HCT116 (cell line): ENCODE measurements around the gene NDUFB3. TPM values are rescaled to one million over a fixed set of nuclear protein-coding genes. Genes with fewer than 3 reads are reported as not detected.
"Not testable (repeated sequence)": the region's sequence is repeated elsewhere in the genome, so short reads cannot be mapped to it uniquely, and the experiment has no call there.

ENCODE experiments used
- ATAC-seq: fragments of 200-7000 bp; cut with Tn5 transposase; 2 replicates; pipeline ENCODE4 v1.9.1; 2020; ENCODE audit warnings: mild to moderate bottlenecking, moderate library complexity
- BruUV-seq: library from RNA; stranded (reverse); fragments of 400-500 nt; replicated peaks from 2 replicates; lab custom pipeline; 2021; lab: Mats Ljungman, UMichigan
- CTCF ChIA-PET: fragments of 300-600 bp; sonication (Branson Sonifier 250); formaldehyde crosslinking; loops from one replicate; lab custom pipeline; 2021; ENCODE audit warnings: antibody characterized with exemption; lab: Charles Lee
- POLR2A ChIA-PET: fragments of 300-600, 350-600 bp; sonication (Branson Sonifier 250); formaldehyde crosslinking; loops from one replicate; lab custom pipeline; 2021; ENCODE audit warnings: antibody characterized with exemption; lab: Charles Lee
- RAD21 ChIA-PET, 2 experiments: fragments of 300-600 bp; sonication (Branson Sonifier 250); formaldehyde crosslinking; loops; one replicate each; lab custom pipeline; 2023; ENCODE audit warnings: low total read pairs in 2 of 2; ENCODE audit not compliant: uncharacterized antibody in 2 of 2, unreplicated experiment in 2 of 2, low non-redundant PET in 1 of 2; lab: Charles Lee
- DNase-seq: peaks from one replicate; pipeline ENCODE4 v3.0.0-alpha.2; 2010; ENCODE audit warnings: low read depth, low spot score
- H2AFZ ChIP-seq: fragments of 200-600 bp; shearing (Covaris generic), sonication (generic); 2 replicates; pipeline ENCODE4 v1.6.1; 2017; ENCODE audit warnings: low read depth, mixed run types, mixed read lengths, antibody characterized with exemption, low read length; ENCODE audit not compliant: poor library complexity, severe bottlenecking
- H3K27ac ChIP-seq: 2 replicates; pipeline ENCODE4 v1.5.1; 2012; ENCODE audit warnings: low read depth, low read length
- H3K27me3 ChIP-seq: fragments of 200-600 bp; sonication (generic); 2 replicates; pipeline ENCODE4 v1.6.1; 2016; ENCODE audit warnings: mixed run types, low read length, mixed read lengths; ENCODE audit not compliant: insufficient read depth
- H3K36me3 ChIP-seq, 2 experiments: fragments of 200-500 bp in 1 of 2; fragments of 200-600 bp in 1 of 2; sonication (Bioruptor generic) in 1 of 2; sonication (generic) in 1 of 2; 2 replicates each; pipeline versions ENCODE4 v1.5.1 to v1.6.1; 2014 to 2016; ENCODE audit warnings: low read length in 2 of 2, inconsistent platforms in 1 of 2, mixed read lengths in 1 of 2, mixed run types in 1 of 2; ENCODE audit not compliant: insufficient read depth in 2 of 2, control insufficient read depth in 1 of 2
- H3K4me1 ChIP-seq, 2 experiments: fragments of 200-600 bp in 1 of 2; sonication (generic) in 1 of 2; 2 replicates each; pipeline versions ENCODE4 v1.5.1 to v1.6.1; 2012 to 2017; ENCODE audit warnings: low read length in 2 of 2, inconsistent platforms in 1 of 2, mild to moderate bottlenecking in 1 of 2, mixed read lengths in 1 of 2, mixed run types in 1 of 2, moderate library complexity in 1 of 2; ENCODE audit not compliant: insufficient read depth in 2 of 2, control insufficient read depth in 1 of 2
- H3K4me2 ChIP-seq: fragments of 200-600 bp; sonication (generic); 2 replicates; pipeline ENCODE4 v1.6.1; 2017; ENCODE audit warnings: mixed run types, low read length, mixed read lengths
- H3K4me3 ChIP-seq, 2 experiments: fragments of 200-600 bp in 1 of 2; sonication (generic) in 1 of 2; replicated peaks in 1 of 2; 2 replicates each; pipeline ENCODE4 v1.5.1; 2011 to 2016; ENCODE audit warnings: low read length in 2 of 2, control low read depth in 1 of 2, low read depth in 1 of 2, mild to moderate bottlenecking in 1 of 2, mixed read lengths in 1 of 2, mixed run types in 1 of 2
- H3K79me2 ChIP-seq: fragments of 200-600 bp; sonication (generic); 2 replicates; pipeline ENCODE4 v1.6.1; 2017; ENCODE audit warnings: mild to moderate bottlenecking, mixed run types, low read length, moderate library complexity, mixed read lengths; ENCODE audit not compliant: insufficient read depth
- H3K9ac ChIP-seq: fragments of 200-600 bp; sonication (generic); 2 replicates; pipeline ENCODE4 v1.6.1; 2016; ENCODE audit warnings: low read length, mixed read lengths
- H3K9me2 ChIP-seq: fragments of 200-600 bp; sonication (generic), shearing (Covaris generic); 2 replicates; pipeline ENCODE4 v1.6.1; 2017; ENCODE audit warnings: mixed run types, mild to moderate bottlenecking, moderate library complexity; ENCODE audit not compliant: insufficient read depth
- H3K9me3 ChIP-seq, 2 experiments: fragments of 200-500 bp in 1 of 2; fragments of 200-600 bp in 1 of 2; sonication (Bioruptor generic) in 1 of 2; sonication (generic) in 1 of 2; 2 replicates each; pipeline ENCODE4 v1.6.1; 2014 to 2017; ENCODE audit warnings: low read length in 2 of 2, mixed read lengths in 2 of 2, inconsistent platforms in 1 of 2, low read depth in 1 of 2, mild to moderate bottlenecking in 1 of 2, mixed run types in 1 of 2, moderate library complexity in 1 of 2; ENCODE audit not compliant: control insufficient read depth in 1 of 2, insufficient read depth in 1 of 2
- H4K20me1 ChIP-seq: fragments of 200-600 bp; sonication (generic), shearing (Covaris generic); 2 replicates; pipeline ENCODE4 v1.6.1; 2017; ENCODE audit warnings: mixed run types, mild to moderate bottlenecking, moderate library complexity; ENCODE audit not compliant: insufficient read depth
- MAX ChIP-seq: IDR thresholded peaks from 2 replicates; pipeline ENCODE4 v1.6.1; 2012
- REST ChIP-seq: IDR thresholded peaks from 2 replicates; pipeline ENCODE4 v1.6.1; 2012; ENCODE audit warnings: low read depth
- intact Hi-C: fragments of 100-400 bp; cut with micrococcal nuclease; formaldehyde crosslinking; loops from 2 replicates; pipeline ENCODE4 v1.10.0; 2022
- total RNA-seq: library from RNA; stranded (reverse); gene quantifications from one replicate; pipeline ENCODE4 v1.2.1, GENCODE V29; 2021; ENCODE audit not compliant: unreplicated experiment
- TF ChIP-seq, protein P1 (sequence below), 3 experiments: fragments of 200-600 bp in 1 of 3; sonication (generic) in 1 of 3; IDR thresholded peaks in 2 of 3; conservative IDR thresholded peaks in 1 of 3; 2 replicates each; pipeline ENCODE4 v1.5.1; 2012 to 2017; ENCODE audit warnings: low read depth in 2 of 3, low read length in 2 of 3, antibody characterized with exemption in 1 of 3, borderline replicate concordance in 1 of 3, control low read depth in 1 of 3, mild to moderate bottlenecking in 1 of 3, mixed read lengths in 1 of 3, mixed run types in 1 of 3, moderate library complexity in 1 of 3; ENCODE audit not compliant: insufficient read depth in 1 of 3

NDUFB3 gene
- total RNA-seq, 1 experiment from 2014 or later: 94.6 TPM

DNA sequence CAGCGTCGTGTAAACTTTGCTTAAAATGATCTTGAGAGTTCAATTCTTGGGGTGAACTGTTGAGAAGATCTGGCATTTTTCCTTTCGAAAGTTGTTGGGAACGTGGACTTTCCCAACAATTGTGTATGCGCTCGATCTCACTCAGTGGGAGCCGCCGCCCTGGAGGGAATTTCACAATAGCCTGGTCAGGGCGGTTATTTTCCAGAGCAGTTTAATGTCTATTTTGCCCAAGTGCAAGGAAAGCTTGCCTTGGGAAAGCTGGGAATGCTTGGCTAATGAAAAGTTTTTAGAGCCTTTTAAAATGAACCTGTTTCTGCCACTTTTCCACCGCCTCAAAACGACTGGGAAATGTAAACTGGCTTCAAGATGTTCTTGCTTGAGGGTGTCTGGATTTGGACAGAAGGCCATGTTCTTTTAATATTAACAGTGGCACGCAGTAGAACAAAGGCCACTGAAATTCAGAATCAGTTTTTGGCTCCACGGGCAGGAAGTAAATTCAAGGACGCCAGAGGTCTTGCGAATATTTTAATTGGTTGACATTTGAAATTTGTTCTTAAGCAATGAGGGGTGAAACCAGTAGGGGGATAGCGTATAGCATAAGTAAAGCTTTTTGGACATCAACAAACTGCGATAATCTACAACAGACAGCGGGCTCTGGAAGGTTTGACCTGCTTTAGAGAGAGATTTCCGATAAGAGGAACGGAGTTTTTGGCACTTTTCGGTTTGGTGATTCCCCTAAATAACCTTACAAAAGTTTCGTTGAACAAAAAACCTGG lies 45.3 kb downstream of the NDUFB3 start (continued):
- TF ChIP-seq, protein P1, sequence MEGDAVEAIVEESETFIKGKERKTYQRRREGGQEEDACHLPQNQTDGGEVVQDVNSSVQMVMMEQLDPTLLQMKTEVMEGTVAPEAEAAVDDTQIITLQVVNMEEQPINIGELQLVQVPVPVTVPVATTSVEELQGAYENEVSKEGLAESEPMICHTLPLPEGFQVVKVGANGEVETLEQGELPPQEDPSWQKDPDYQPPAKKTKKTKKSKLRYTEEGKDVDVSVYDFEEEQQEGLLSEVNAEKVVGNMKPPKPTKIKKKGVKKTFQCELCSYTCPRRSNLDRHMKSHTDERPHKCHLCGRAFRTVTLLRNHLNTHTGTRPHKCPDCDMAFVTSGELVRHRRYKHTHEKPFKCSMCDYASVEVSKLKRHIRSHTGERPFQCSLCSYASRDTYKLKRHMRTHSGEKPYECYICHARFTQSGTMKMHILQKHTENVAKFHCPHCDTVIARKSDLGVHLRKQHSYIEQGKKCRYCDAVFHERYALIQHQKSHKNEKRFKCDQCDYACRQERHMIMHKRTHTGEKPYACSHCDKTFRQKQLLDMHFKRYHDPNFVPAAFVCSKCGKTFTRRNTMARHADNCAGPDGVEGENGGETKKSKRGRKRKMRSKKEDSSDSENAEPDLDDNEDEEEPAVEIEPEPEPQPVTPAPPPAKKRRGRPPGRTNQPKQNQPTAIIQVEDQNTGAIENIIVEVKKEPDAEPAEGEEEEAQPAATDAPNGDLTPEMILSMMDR (IDR thresholded peaks at IDR 0.05 in 2 of 3, conservative IDR thresholded peaks at IDR 0.05 in 1 of 3; ENCODE audit: borderline replicate concordance in 1 of 3, insufficient read depth in 1 of 3, low read depth in 2 of 3, low read length in 2 of 3): peak in 2 of 3 experiments; percentile 34 to 37; a peak in 4 of 6 replicates
- TF ChIP-seq REST (no peak), MAX (0 out of 2 replicates have a peak, but pooled peaks have one; percentile 25)
- TF ChIP-seq, all 23 proteins: peak for 7

- Histone ChIP-seq H3K9ac (peak overlapping the region; percentile 97), H3K79me2 (peaks cover 66% of the 10 kb centered on the region), H3K4me1 (peaks cover 18 to 68% of the 10 kb centered on the region in 2 experiments), H3K4me3 (peak overlapping the region; percentile 81), H3K4me2 (peak overlapping the region; percentile 84), H3K27ac (peak overlapping the region; percentile 96)
- H3K27me3 ChIP-seq, H3K9me3 ChIP-seq, ATAC-seq, DNase-seq, BruUV-seq, H3K9me2 ChIP-seq, H4K20me1 ChIP-seq, H3K36me3 ChIP-seq, H2AFZ ChIP-seq: not testable (repeated sequence)
- CTCF ChIA-PET: interaction anchor here (0.6 to 3.3 kb wide), 7 partner anchors 9 to 324 kb away, joined by 3 to 30 read pairs (median 4); no protein-coding TSS in a partner anchor
- RAD21 ChIA-PET: interaction anchor here in 1 of 2 experiments (1.3 kb wide), 1 partner anchor 41 kb away, joined by 6 read pairs; no protein-coding TSS in a partner anchor
- POLR2A ChIA-PET: interaction anchor here (0.7 to 3.4 kb wide), 3 partner anchors 40 to 115 kb away, joined by 3 to 7 read pairs (median 5); no protein-coding TSS in a partner anchor
- intact Hi-C loops: loop anchor here (2.0 kb wide), 1 partner anchor 33 kb away; no protein-coding TSS in a partner anchor
Observed at GRCh38 chr2:201117735-201118094, 45.9 kb downstream of the NDUFB3 start.
